ENCODE measurements around the gene TAB2. TPM values are rescaled to one million over a fixed set of nuclear protein-coding genes. Genes with fewer than 3 reads are reported as not detected.

Gene TAB2
- polyA plus RNA-seq, 1 experiment: 23.9 TPM

Small RNA genes lying within 50 kb of the gene (small RNA-seq; reads per million reads assigned to genes)
- not detected for gene RN7SL234P (ENCODE audit: insufficient read length, low read depth, low replicate concordance)

Other genes starting within 250 kb of the TAB2 start
- gene SUMO4, start 82.5 kb downstream of the TAB2 start, polyA plus RNA-seq (2011; rRNA removed): 0.23 TPM in 1 of 2 replicates, not detected in the other
- gene ZC3H12D, start 167.3 kb downstream of the TAB2 start, polyA plus RNA-seq (2011; rRNA removed): 0.02 and 0.04 TPM in 2 replicates
- gene PPIL4, start 228.3 kb downstream of the TAB2 start, polyA plus RNA-seq (2011; rRNA removed): 2.6 and 7.4 TPM in 2 replicates
- gene GINM1, start 248.7 kb downstream of the TAB2 start, polyA plus RNA-seq (2011; rRNA removed): 38.0 and 52.7 TPM in 2 replicates